Psoas muscle (tissue), 8 donors: ENCODE data around the gene LAMB3. TPM values are rescaled to one million over a fixed set of nuclear protein-coding genes. Genes with fewer than 3 reads are reported as not detected.
A peak's percentile ranks its signal among the peaks of the same experiment; 100 is the strongest.

Source experiments
- ATAC-seq, 4 donors: fragments of 200-7000 bp; cut with Tn5 transposase; one replicate each; pipeline ENCODE4 v1.9.1; 2020; ENCODE audit warnings: moderate library complexity in 3 of 4, mild to moderate bottlenecking in 2 of 4
- DNase-seq, 2 donors: peaks; one replicate each; pipeline ENCODE4 v3.0.0-alpha.2; 2020
- H3K27ac ChIP-seq: fragments of 200-600 bp; one replicate; pipeline ENCODE4 v1.8.0; 2022
- H3K27me3 ChIP-seq, 3 donors: fragments of 200-600 bp in 1 of 3; one replicate each; pipeline versions ENCODE4 v1.6.1 to v1.8.0; 2013 to 2022; ENCODE audit warnings: low read length in 2 of 3, mild to moderate bottlenecking in 2 of 3, moderate library complexity in 1 of 3; ENCODE audit not compliant: insufficient read depth in 3 of 3
- H3K36me3 ChIP-seq, 2 donors: fragments of 200-600 bp in 1 of 2; one replicate each; pipeline versions ENCODE4 v1.6.1 to v1.8.0; 2013 to 2022; ENCODE audit warnings: low read depth in 1 of 2, mild to moderate bottlenecking in 1 of 2, moderate library complexity in 1 of 2; ENCODE audit not compliant: insufficient read depth in 1 of 2
- H3K4me1 ChIP-seq: fragments of 200-600 bp; one replicate; pipeline ENCODE4 v1.8.0; 2022
- H3K4me3 ChIP-seq: fragments of 200-600 bp; one replicate; pipeline ENCODE4 v1.8.0; 2022; ENCODE audit warnings: mild to moderate bottlenecking
- H3K9me3 ChIP-seq: fragments of 200-600 bp; one replicate; pipeline ENCODE4 v1.8.0; 2022
- CTCF ChIP-seq: fragments of 200-600 bp; IDR thresholded peaks from one replicate; pipeline ENCODE4 v1.8.0; 2022; ENCODE audit warnings: antibody characterized with exemption
- WGBS, 3 donors: extraction: QIAGEN DNeasy Blood & Tissue Kit; methylation state at CpG; one replicate each; pipeline versions ENCODE4 v1.1.6 to v1.1.7; 2013; 5-methylcytosine and 5-hydroxymethylcytosine counted together
- intact Hi-C, 2 donors: fragments of 100-400 bp; cut with DNase I; formaldehyde crosslinking; loops; one replicate each; pipeline versions ENCODE4 v1.11.0 to v1.14.2; 2022
- polyA plus RNA-seq, 3 donors: library from polyadenylated mRNA; stranded (reverse); fragments of 200-250 nt; gene quantifications; one replicate each; pipeline ENCODE4 v1.2.3, GENCODE V29; 2013
- total RNA-seq, 4 donors: library from RNA; stranded (reverse); fragmentation: NEBNext Ultra II Directional in 2 of 4; extraction: Animal tissue kit (Norgen Biotek cat#: 25700) in 2 of 4; gene quantifications; one replicate each; pipeline versions ENCODE4 v1.2.1 to v1.2.4, GENCODE V29; 2021 to 2023
- donor health status: healthy with polysubstance abuse.
- donor health status: DM: no; HTN: no; CAD: no; lungs with moderate emphysema.
- donor health status: Bipolar disorder and iron deficiency.
- donor health status: healthy.
- donor health status: DM: yes; HTN: yes; CAD: no.
- donor health status: DM: no; HTN: no; CAD: no.
- donor health status: DM: no; HTN: no; CAD: no.
- donor health status: DM: yes; HTN: yes; CAD: no.

The LAMB3 gene
- total and polyA plus RNA-seq, 7 donors = 0.88 to 2.7 (median 2.0) TPM

GRCh38 chr1:209590405-209590804 is 61.8 kb downstream of the LAMB3 start:
- intact Hi-C loops = no loop called here
- no peaks in the 10 kb centered on the region for H3K36me3 ChIP-seq
- ATAC-seq (peak in 1 of 4 donors; percentile 56), DNase-seq (no peak)
- WGBS, 3 donors = 51 to 61% (median 58%) methylated on average over 6 of the region's 6 CpGs
- no peak overlapping the region for H3K4me3 ChIP-seq
- no peaks in the 10 kb centered on the region for H3K9me3 ChIP-seq
- peaks cover 0 to 2% (median 0%) of the 10 kb centered on the region in 3 donors for H3K27me3 ChIP-seq
- H3K27ac ChIP-seq = no peak overlapping the region
- no peak for TF ChIP-seq CTCF
- peaks cover 7% of the 10 kb centered on the region for H3K4me1 ChIP-seq

DNA sequence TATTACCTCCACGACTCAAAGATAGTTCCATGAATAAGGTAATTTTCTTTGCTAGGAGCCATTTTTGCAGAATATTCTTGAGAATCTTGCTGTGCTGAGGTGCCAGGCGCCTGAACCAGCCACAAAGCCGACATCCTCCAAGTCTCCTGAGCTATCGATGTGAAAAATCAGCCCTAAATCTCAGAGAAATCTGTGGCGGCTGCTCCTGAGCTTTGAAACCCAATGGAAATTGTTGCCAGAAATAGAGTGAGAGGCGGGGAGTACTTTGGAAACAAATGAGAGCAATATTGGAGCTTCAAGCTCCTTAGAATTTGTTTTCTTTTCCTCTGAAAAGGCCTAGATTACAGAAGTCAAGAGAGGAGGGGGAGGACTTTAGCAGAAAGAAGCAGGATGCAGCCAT is 62.4 kb downstream of the LAMB3 start:
- intact Hi-C loops = no loop called here
- Histone ChIP-seq H3K4me1 (peaks cover 9% of the 10 kb centered on the region), H3K9me3 (no peaks in the 10 kb centered on the region), H3K27ac (no peak overlapping the region), H3K36me3 (no peaks in the 10 kb centered on the region), H3K27me3 (peaks cover 0 to 2% (median 0%) of the 10 kb centered on the region in 3 donors), H3K4me3 (no peak overlapping the region)
- ATAC-seq (no peak), DNase-seq (no peak)
- TF ChIP-seq CTCF = no peak
- 90% methylated on average over 6 of the region's 6 CpGs for WGBS, 3 donors

- DNase-seq (no peak), ATAC-seq (peak in 3 of 4 donors; percentile 49 to 52 (median 50))
- Histone ChIP-seq H3K27me3 (peaks cover 0 to 2% (median 0%) of the 10 kb centered on the region in 3 donors), H3K36me3 (no peaks in the 10 kb centered on the region), H3K4me3 (no peak overlapping the region), H3K27ac (no peak overlapping the region), H3K4me1 (peaks cover 9% of the 10 kb centered on the region), H3K9me3 (no peaks in the 10 kb centered on the region)
- TF ChIP-seq CTCF = no peak
- 95 to 100% (median 98%) methylated on average over 2 of the region's 2 CpGs for whole genome bisulfite sequencing, 3 donors
- intact Hi-C loops = no loop called here
These were observed 62.8 kb downstream of the LAMB3 start for GRCh38 chr1:209589440-209589839.

- intact Hi-C loops = no loop called here
- 91 to 94% (median 94%) methylated on average over 3 of the region's 3 CpGs for WGBS, 3 donors
These were observed 64.4 kb downstream of the LAMB3 start for GRCh38 chr1:209587789-209588188.

More at GRCh38 chr1:209587789-209588188, 64.4 kb downstream of the LAMB3 start:
- Histone ChIP-seq H3K4me1 (peaks cover 9% of the 10 kb centered on the region), H3K36me3 (no peaks in the 10 kb centered on the region), H3K4me3 (no peak overlapping the region), H3K27me3 (peaks cover 0 to 3% (median 2%) of the 10 kb centered on the region in 3 donors), H3K27ac (no peak overlapping the region), H3K9me3 (no peaks in the 10 kb centered on the region)
- ATAC-seq (no peak), DNase-seq (no peak)
- no peak for TF ChIP-seq CTCF
